GM21447 (cell line): ENCODE results near the gene MIXL1.

Experiments
- ATAC-seq: cut with Tn5 transposase; IDR thresholded peaks from one replicate; pipeline ENCODE4 v1.9.1; 2021; ENCODE audit not compliant: unreplicated experiment

Gene MIXL1

GRCh38 chr1:226276077-226276682 lies 52.7 kb downstream of the MIXL1 start:
- no peak for ATAC-seq
